HG03064 (cell line): ENCODE data around the gene ABTB2.
A peak's percentile ranks its signal among the peaks of the same experiment; 100 is the strongest.

Source experiments
- ATAC-seq: cut with Tn5 transposase; IDR thresholded peaks from one replicate; pipeline ENCODE4 v1.9.1; 2021; ENCODE audit warnings: low read depth; ENCODE audit not compliant: unreplicated experiment

Gene ABTB2

GRCh38 chr11:34296412-34296811, 61.4 kb downstream of the ABTB2 start:
- no peak for ATAC-seq

- ATAC-seq: no peak
These were observed 65.3 kb downstream of the ABTB2 start for GRCh38 chr11:34292546-34292945.

GRCh38 chr11:34292111-34292510, 65.7 kb downstream of the ABTB2 start:
- no peak for ATAC-seq

GRCh38 chr11:34290926-34291325, 66.9 kb downstream of the ABTB2 start:
- no peak for ATAC-seq

GRCh38 chr11:34288492-34288891, 69.3 kb downstream of the ABTB2 start:
- ATAC-seq: no peak

GRCh38 chr11:34284811-34285481, 72.9 kb downstream of the ABTB2 start:
- no peak for ATAC-seq

- no peak for ATAC-seq
These were observed 73.7 kb downstream of the ABTB2 start for GRCh38 chr11:34284156-34284555.

- ATAC-seq: no peak
These were observed 76.6 kb downstream of the ABTB2 start for GRCh38 chr11:34280945-34281872.

- peak; percentile 86 for ATAC-seq
These were observed 79.0 kb downstream of the ABTB2 start for GRCh38 chr11:34278693-34279297.

- ATAC-seq: no peak
These were observed 79.6 kb downstream of the ABTB2 start for GRCh38 chr11:34278175-34278574.

GRCh38 chr11:34277171-34277570, 80.6 kb downstream of the ABTB2 start:
- ATAC-seq: no peak

- no peak for ATAC-seq
These were observed 81.4 kb downstream of the ABTB2 start for GRCh38 chr11:34276352-34276864.

- no peak for ATAC-seq
These were observed 82.3 kb downstream of the ABTB2 start for GRCh38 chr11:34275486-34275885.

GRCh38 chr11:34274712-34275398, 83.0 kb downstream of the ABTB2 start:
- ATAC-seq: no peak

GRCh38 chr11:34273099-34273498, 84.7 kb downstream of the ABTB2 start:
- ATAC-seq: no peak

GRCh38 chr11:34271727-34272126, 86.1 kb downstream of the ABTB2 start:
- ATAC-seq: no peak

GRCh38 chr11:34270711-34271110, 87.1 kb downstream of the ABTB2 start:
- no peak for ATAC-seq

GRCh38 chr11:34269694-34270245, 88.0 kb downstream of the ABTB2 start:
- ATAC-seq: no peak

GRCh38 chr11:34268906-34269430, 88.8 kb downstream of the ABTB2 start:
- no peak for ATAC-seq

- no peak for ATAC-seq
These were observed 90.4 kb downstream of the ABTB2 start for GRCh38 chr11:34267417-34267816.
